Measurements from ENCODE around the gene HOXA9.

Gene HOXA9

DNA sequence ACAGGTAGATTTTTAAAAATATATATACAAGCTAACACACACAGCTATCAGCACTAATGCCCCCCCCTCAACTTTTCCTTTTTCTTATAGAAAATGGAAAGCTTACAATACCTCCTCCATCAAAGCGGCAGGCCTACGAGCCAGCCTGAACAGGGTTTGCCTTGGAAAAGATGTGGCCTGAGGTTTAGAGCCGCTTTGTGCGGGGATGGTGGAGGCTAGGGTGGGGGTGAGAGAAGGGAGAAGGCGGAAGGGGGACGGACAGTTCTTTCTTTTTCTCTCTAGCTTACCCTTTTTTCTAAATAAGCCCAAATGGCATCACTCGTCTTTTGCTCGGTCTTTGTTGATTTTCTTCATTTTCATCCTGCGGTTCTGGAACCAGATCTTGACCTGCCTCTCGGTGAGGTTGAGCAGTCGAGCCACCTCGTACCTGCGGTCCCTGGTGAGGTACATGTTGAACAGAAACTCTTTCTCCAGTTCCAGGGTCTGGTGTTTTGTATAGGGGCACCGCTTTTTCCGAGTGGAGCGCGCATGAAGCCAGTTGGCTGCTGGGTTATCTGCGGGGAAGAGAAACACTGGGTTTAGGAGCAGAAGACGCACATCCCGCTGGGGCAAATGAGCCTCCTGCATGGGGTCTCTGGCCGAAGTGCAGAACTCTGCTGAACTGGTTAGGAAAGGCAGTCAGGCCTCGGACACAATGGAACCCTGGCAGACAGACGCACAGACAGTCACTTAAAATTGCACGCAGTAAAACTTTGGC is 1.9 kb downstream of the HOXA9 start:
- no peak for DNase-seq

GRCh38 chr7:27162561-27163287 is 2.6 kb downstream of the HOXA9 start:
- no peak for DNase-seq

- peak; percentile 48 for DNase-seq
These were observed 3.4 kb downstream of the HOXA9 start for GRCh38 chr7:27161721-27162560.

- peak; percentile 56 for DNase-seq
These were observed 4.1 kb downstream of the HOXA9 start for GRCh38 chr7:27161214-27161720.

DNA sequence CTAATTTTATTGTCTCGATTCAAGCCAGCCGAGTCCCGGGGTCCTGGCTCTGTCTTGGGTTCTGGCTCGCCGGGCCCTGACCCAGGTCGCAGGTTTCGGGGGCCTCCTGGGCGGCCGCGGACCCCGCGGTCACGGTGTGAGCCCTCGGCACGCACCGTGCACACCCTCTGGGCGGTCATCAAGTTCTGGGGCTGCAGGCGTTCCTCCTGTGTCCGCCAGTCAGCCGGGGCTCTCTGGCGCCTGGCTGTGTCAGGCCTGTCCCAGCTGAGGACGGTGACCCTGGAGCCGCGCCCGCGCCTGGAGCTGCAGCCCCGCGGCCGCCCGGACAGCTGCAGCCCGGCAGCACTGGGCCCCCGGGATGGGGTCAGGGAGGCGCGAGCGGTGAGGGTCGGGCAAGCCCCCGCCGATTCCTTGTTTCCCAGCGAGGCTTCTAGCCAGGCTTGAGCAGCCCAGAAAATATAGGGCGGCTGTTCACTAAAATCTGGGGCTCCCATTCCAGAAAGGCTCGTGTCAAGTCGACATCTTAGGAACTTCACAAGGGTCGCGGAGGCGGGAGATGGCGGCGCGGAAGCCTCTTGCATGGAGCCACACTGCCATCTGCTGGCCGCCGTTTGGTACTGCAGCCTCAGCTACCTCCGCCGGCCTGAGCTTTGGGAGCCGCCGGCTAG is 4.7 kb downstream of the HOXA9 start:
- peak; percentile 85 for DNase-seq

DNA sequence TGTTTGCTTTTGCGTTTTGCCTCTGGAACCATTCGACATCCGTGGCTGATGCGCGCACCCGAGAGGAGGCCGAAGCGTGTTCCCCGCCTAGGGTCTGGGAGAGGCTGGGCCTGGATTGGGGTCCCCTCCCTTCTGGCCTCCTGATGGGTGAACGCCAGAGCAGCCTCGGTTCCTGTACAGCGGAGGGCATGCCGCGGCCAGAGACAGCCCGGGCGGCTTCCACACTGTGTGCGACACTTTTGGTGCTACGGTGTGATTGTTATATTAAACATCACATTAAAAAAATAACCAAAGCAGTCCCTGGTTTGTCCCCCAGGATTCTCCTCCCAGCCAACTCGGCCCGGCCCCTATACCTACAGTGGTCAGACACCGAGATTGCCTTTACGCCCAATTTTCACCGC is 5.2 kb downstream of the HOXA9 start:
- DNase-seq, result no peak

DNA sequence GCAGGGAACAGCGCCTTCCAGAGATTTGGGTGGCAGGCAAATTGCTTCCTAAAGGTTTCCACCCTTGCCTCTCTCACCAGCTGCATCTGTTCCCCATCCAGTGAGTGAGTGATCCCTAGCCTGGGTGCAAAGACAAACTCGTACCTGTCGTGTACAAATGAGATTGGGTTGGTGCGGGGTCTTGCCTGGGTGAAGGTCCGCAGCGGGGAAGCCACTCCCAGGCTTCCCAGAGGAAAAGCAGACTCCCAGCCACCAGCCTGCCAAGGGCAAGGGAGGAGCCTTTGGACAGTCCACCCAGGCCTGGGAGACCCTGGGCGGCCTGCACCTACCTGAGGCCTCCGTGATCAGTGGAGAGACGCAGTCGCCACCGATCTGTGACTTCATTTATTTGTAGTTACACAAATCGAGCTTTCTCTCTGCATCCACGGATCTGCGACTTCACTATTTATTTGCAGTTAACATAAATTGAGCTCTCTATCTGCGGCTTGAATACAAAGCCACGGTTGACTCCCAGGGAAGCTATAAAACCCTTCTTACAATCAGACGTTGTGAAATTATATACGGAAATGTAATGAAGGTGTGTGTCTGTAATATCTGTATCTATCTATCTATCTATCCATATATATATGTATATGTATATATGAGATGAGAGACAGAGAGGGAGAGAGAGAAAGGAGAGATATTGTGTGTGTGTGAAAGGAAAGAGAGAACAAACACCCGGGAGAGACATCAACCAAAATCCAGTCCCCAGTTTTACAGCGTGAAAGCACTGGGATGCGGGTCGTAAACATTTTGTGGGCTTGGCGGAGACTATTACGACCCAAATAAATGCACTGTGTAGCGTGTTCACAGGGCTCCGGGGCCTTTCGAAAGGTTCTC is 5.8 kb downstream of the HOXA9 start:
- no peak for DNase-seq

DNA sequence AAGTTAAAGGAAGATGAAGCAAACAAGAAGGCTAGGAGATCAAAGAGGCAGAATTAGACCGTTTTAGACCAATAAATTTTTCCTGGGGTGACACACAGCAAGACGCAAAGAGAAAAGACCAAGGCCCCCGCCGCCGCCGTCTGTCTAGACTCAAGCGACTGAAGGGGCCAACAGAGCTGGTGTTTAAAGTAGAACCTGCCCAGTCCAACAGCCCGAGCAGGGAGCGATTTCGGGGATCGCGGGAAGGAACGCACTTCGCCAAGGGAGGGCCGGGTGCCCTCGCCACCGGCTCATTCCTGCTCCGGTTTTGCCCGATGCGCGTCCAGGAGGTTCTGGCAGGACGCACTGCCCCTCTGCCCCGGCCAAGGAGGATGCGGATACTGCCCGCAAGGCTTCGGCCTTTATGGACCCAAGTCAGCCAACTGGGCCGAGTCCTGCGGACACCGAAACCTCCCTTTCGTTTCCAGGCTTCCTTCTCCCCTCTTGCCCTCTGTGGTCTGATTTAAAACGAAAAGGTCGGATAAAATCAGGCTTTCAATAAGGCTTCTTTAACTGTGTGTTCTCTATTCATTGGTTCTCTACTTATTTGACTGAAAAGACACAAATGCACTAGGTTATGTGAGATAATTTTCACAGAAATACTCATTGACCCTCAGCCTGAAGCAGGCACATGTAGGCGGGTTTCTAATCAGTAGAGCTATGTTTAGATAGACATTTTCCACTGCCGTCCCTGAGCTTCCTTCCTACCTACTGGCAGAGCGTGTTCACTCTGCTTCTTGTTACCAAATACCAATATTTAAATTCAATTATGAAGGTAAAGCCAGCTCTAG is 6.7 kb downstream of the HOXA9 start:
- no peak for DNase-seq

- no peak for DNase-seq
These were observed 7.5 kb downstream of the HOXA9 start for GRCh38 chr7:27157702-27158431.

DNA sequence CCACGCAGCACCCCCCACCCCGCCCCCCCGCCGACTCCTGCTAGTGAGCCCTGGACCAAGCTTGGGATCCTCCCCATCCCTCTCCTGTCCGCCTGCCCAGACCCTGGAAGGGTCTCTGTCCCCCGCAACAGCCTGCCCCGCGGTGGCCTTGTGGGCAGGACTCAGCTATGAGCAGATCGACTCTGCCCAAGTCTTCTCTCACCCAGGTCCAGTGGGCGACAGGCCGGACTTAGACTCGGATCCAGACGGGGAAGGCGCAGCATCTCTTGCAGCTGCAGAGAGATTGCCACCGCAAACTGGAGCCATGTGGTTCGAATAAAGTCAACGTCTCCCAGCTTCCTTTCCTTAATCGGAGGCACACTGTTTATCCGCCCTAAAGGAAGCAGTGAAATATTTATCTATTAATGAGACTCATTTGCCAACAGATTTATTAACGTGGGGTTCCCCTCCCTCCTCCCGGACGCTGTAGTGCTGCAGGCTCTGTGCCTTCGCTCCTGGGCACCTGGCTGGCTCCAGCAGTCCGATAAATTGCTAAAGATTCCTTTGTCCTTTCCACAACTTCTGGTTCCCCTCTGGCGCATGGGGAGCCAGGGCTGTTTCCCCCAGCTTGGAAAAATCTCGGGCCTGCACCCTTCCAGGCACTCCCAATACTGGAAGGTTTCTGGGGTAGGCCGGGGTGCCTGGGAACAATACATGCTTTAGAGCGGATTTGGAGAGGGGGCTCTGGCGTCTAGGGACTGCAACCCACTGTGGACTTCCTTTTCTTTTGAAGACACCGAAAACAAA is 8.2 kb downstream of the HOXA9 start:
- DNase-seq, result peak; percentile 50

DNA sequence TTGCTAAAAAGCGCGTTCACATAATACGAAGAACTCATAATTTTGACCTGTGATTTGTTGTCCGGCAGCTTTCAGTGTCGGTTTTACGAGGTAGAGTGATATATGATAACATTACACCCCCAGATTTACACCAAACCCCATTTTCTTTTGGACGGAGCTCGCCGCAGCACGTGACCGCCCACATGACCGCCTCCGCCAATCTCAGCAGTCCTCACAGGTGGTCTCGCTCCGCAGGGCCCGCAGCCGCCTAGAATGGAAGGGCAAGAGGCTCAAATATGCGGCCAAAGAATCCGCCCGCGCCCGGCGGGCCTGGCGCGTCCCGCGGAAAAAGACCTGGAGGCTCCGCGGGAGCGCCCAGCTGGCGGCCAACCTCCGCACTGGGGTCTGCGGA is 8.8 kb downstream of the HOXA9 start, which contains the start of gene HOXA7:
TSS of gene HOXA7 (minus strand) at position 168 of the 391 bp plus-strand sequence. CDS start at position 38, 130 bp downstream.
- peak; percentile 78 for DNase-seq

DNA sequence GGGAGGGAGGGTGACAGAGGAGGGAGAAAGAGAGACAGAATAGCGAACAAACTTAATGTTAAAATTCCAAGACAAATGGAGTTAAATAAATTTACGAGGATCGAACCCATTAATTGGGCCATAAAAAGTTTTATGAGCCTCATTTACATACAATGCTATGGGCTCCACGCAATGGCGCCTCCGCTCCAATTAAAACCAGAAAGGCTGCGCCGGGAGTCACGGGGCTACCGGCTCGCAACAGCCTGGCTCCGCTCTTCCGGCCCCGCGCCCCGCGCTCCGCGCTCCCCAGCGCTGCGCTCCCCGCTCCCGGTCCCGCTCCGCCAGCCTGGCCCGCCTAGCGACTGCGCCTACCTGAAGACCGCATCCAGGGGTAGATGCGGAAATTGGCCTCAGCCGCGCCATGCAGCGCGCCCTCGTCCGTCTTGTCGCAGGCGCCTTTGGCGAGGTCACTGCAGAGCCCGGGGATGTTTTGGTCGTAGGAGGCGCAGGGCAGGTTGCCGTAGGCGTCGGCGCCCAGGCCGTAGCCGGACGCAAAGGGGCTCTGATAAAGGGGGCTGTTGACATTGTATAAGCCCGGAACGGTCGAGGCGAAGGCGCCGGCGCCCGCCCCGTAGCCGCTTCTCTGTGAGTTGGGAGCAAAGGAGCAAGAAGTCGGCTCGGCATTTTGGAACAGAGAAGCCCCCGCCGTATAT is 9.4 kb downstream of the HOXA9 start:
- DNase-seq, result peak; percentile 35

- DNase-seq, result no peak
These were observed 10.2 kb downstream of the HOXA9 start for GRCh38 chr7:27154901-27155815.

DNA sequence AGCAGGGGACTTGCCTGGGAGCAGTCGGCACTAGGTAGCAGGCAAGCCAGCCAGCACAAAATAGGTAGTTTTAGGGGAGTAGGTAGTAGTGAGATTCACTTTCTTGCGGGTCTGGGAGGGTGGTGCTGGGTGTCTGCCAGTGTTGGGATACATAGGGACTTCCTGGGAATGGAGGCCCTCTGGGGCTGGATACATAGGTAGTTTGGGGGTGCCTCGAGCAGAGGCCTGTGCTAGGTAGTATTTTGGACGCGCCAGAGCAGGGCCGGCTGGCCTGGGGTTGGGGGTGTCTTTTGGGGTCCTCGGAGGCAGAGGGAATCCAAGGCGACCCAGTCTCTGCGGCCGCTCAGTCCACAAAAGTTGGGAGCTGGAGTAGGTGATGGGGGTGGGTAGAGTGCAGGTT is 11.0 kb downstream of the HOXA9 start:
- DNase-seq, result no peak

- no peak for DNase-seq
These were observed 11.8 kb downstream of the HOXA9 start for GRCh38 chr7:27153526-27153925.

DNA sequence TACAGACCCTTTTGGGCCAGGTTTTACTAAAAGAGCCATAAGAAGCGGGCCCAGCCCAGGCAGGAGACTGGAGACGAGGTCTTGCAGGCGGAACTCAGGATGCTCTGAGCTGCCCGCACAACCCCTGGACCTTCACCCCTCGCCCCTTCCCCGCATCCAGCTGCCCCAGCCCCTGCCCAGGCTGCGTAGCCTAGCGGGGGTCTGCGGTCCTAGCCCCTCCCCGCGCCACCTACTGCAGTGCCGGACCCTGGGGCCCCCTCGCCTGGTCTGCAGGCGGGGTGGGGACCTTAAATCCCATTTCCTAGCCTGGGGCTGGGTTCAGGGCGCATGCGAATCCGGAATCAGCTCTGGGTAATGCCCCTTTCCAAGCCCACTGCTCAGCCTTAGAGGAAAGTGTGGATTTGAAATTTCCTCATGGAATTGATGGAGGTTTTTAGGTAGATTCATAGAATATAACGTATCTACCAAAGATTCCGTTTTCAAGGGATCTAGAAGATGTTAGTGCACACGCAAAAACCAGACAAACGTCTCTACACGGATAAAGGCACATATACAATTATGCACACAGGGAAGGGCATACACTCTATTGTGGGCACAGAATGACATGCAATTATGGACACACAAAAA is 12.4 kb downstream of the HOXA9 start:
- DNase-seq, result no peak
